GM23248 (cell line): ENCODE data around the gene IDH3B. TPM values are rescaled to one million over a fixed set of nuclear protein-coding genes. Genes with fewer than 3 reads are reported as not detected.

Experiments used
- DNase-seq: peaks from one replicate; pipeline ENCODE4 v3.0.0-alpha.2; 2015
- H2AFZ ChIP-seq: fragments of 200-600 bp; sonication (generic); 2 replicates; pipeline ENCODE4 v1.6.1; 2016; ENCODE audit warnings: antibody characterized with exemption
- H3F3A ChIP-seq: fragments of 200-600 bp; sonication (generic); 2 replicates; pipeline ENCODE4 v1.6.1; 2016; ENCODE audit warnings: mild to moderate bottlenecking, antibody characterized with exemption, mixed run types; ENCODE audit not compliant: insufficient read depth
- H3K27ac ChIP-seq: fragments of 200-600 bp; sonication (generic); 2 replicates; pipeline ENCODE4 v1.5.1; 2016; ENCODE audit warnings: mild to moderate bottlenecking
- H3K27me3 ChIP-seq: fragments of 200-600 bp; sonication (generic); replicated peaks from 2 replicates; pipeline ENCODE4 v1.6.1; 2016; ENCODE audit warnings: mild to moderate bottlenecking; ENCODE audit not compliant: insufficient read depth
- H3K36me3 ChIP-seq: fragments of 200-600 bp; sonication (generic); 2 replicates; pipeline ENCODE4 v1.6.1; 2016; ENCODE audit warnings: low read depth, mild to moderate bottlenecking
- H3K4me1 ChIP-seq: fragments of 200-600 bp; sonication (generic); 2 replicates; pipeline ENCODE4 v1.6.1; 2016; ENCODE audit warnings: mild to moderate bottlenecking; ENCODE audit not compliant: insufficient read depth
- H3K4me2 ChIP-seq: fragments of 200-600 bp; sonication (generic); one replicate; pipeline ENCODE4 v1.6.1; 2016; ENCODE audit warnings: mild to moderate bottlenecking; ENCODE audit not compliant: unreplicated experiment
- H3K4me3 ChIP-seq: fragments of 200-600 bp; sonication (generic); 2 replicates; pipeline ENCODE4 v1.5.1; 2016; ENCODE audit warnings: mild to moderate bottlenecking
- H3K79me2 ChIP-seq: fragments of 200-600 bp; sonication (generic); 2 replicates; pipeline ENCODE4 v1.6.1; 2016; ENCODE audit warnings: mild to moderate bottlenecking; ENCODE audit not compliant: insufficient read depth
- H3K9ac ChIP-seq: fragments of 200-600 bp; sonication (generic); 2 replicates; pipeline ENCODE4 v1.6.1; 2016; ENCODE audit warnings: mild to moderate bottlenecking
- H3K9me2 ChIP-seq: fragments of 200-600 bp; sonication (generic); 2 replicates; pipeline ENCODE4 v1.6.1; 2016; ENCODE audit warnings: mixed run types, mild to moderate bottlenecking, moderate library complexity; ENCODE audit not compliant: insufficient read depth
- H3K9me3 ChIP-seq: fragments of 200-600 bp; sonication (generic); one replicate; pipeline ENCODE4 v1.6.1; 2017; ENCODE audit warnings: low read depth
- H4K20me1 ChIP-seq: fragments of 200-600 bp; sonication (generic); 2 replicates; pipeline ENCODE4 v1.6.0; 2016; ENCODE audit not compliant: insufficient read depth
- EZH2 ChIP-seq: fragments of 200-600 bp; sonication (generic); IDR thresholded peaks from 2 replicates; pipeline ENCODE4 v1.6.1; 2018; ENCODE audit warnings: antibody characterized with exemption, mild to moderate bottlenecking; ENCODE audit not compliant: insufficient read depth, poor library complexity, severe bottlenecking
- EZH2phosphoT487 ChIP-seq: fragments of 200-600 bp; sonication (generic); IDR thresholded peaks from 2 replicates; pipeline ENCODE4 v1.6.1; 2018; ENCODE audit warnings: antibody characterized with exemption, moderate library complexity, mild to moderate bottlenecking, low read depth; ENCODE audit not compliant: insufficient read depth
- WGBS, 2 experiments: methylation state at CpG; one replicate each; pipeline ENCODE4 v1.1.6; 2015 to 2017; ENCODE audit warnings: low lambda C conversion rate in 2 of 2, low coverage in 1 of 2; ENCODE audit errors: missing lambda C conversion rate in 2 of 2; 5-methylcytosine and 5-hydroxymethylcytosine counted together
- in situ Hi-C: fragments of 300-500 bp; cut with MboI; formaldehyde crosslinking; loops from 2 replicates; pipeline ENCODE4 v1.15.0; 2020
- polyA plus RNA-seq: library from polyadenylated mRNA; unstranded; fragments of >200 nt; fragmentation: Nextera tagmentation; extraction: Ambion mirVana; gene quantifications from 2 replicates; pipeline ENCODE4 v1.2.1, GENCODE V29; 2016
- total RNA-seq: library from RNA; depleted of rRNA; stranded (reverse); fragments of >200 nt; shearing (Covaris generic); gene quantifications from 2 replicates; pipeline ENCODE4 v1.2.3, GENCODE V29; 2014

The IDH3B gene
- total and polyA plus RNA-seq, 2 experiments from 2014 or later: 76.3 to 79.5 TPM

DNA sequence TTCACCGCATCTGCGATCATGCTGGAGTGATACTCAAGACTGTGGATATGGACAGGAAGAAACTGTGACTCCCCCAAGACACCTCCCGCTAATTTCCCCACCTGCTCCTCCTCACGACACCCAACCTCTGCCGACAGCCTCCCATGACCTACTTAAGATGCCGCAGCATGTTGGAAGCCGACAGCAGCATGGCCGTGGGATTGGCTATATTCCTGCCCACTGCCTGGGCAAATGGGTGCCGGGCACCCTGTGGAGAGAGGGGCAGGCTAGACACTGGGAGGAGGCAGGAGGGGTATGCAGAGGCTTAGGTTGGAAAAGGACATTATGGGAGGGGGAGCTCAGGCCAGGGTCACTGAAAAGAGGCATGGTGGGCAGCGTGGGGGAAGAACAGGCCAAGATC lies 4.5 kb downstream of the IDH3B start:
- H3K4me3 ChIP-seq: no peak overlapping the region
- H3K4me2 ChIP-seq: no peak overlapping the region
- TF ChIP-seq EZH2 (no peak), EZH2phosphoT487 (no peak)
- no peaks in the 10 kb centered on the region for H3K9me2 ChIP-seq
- peaks cover 54% of the 10 kb centered on the region for H3K79me2 ChIP-seq
- in situ Hi-C loops: no loop called here
- peaks cover 39% of the 10 kb centered on the region for H3K36me3 ChIP-seq
- no peak overlapping the region for H2AFZ ChIP-seq
- no peaks in the 10 kb centered on the region for H4K20me1 ChIP-seq
- peaks cover 50% of the 10 kb centered on the region for H3F3A ChIP-seq
- no peak for DNase-seq
- no peak overlapping the region for H3K27ac ChIP-seq
- no peaks in the 10 kb centered on the region for H3K9me3 ChIP-seq
- H3K27me3 ChIP-seq: no peaks in the 10 kb centered on the region
- peaks cover 6% of the 10 kb centered on the region for H3K4me1 ChIP-seq
- no peak overlapping the region for H3K9ac ChIP-seq
- 92 to 94% methylated on average over 10 of the region's 10 CpGs for WGBS, 2 experiments

DNA sequence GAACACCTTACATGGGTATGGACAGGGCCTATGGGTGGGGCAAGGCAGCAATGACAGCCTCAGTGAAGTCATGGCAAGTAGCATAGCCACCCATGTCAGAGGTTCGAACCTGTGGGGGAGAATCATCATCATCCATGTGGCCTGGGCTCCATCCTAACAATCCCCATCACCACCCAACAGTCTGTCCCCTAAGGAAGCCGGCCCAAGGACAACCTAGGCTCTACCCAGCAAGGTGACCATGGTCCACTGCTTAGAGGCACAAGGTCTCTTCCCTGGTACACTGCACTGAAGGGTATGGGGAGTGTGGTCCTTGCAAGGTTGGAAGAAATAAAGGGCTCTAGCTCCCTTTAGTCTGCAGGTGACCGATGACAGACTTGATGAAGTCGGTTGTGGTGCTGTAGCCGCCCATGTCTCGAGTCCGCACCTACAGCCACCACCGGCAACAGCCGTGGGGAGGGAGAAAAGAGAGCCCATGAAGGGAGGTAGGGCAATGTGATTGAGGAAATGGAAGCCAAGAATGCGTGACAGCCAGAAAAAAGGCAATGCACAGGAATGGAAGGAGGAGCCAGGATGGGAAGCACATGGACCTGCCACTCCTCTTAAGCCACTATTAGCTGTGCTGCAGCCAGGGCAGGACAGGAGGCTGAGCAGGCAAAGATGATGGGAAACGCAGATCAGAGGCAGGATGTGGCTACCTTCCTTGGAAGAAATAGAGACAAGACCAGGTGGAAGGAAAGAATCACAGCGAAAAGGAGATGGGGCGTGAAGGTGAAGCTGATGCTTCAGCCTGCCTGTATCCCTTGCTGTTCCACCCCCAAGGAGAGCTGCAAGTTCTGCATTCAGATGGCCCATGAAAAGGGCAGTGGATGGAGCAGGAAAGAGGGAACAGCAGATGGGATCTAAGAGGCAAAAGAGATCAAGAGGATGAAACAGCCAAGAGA lies 5.3 kb downstream of the IDH3B start:
- no peak overlapping the region for H3K27ac ChIP-seq
- TF ChIP-seq EZH2phosphoT487: no peak
- no peak overlapping the region for H2AFZ ChIP-seq
- in situ Hi-C loops: no loop called here
- peaks cover 60% of the 10 kb centered on the region for H3K79me2 ChIP-seq
- H3K27me3 ChIP-seq: no peaks in the 10 kb centered on the region
- no peaks in the 10 kb centered on the region for H3K9me3 ChIP-seq
- no peak overlapping the region for H3K9ac ChIP-seq
- H4K20me1 ChIP-seq: no peaks in the 10 kb centered on the region
- H3K36me3 ChIP-seq: peaks cover 46% of the 10 kb centered on the region
- H3K4me2 ChIP-seq: no peak overlapping the region
- H3K9me2 ChIP-seq: no peaks in the 10 kb centered on the region
- DNase-seq: no peak
- WGBS, 2 experiments: 71 to 78% methylated on average over 13 of the region's 13 CpGs
- H3K4me1 ChIP-seq: peaks cover 6% of the 10 kb centered on the region; the same call in 1 of the 2 replicates
- H3K4me3 ChIP-seq: no peak overlapping the region
- H3F3A ChIP-seq: peaks cover 56% of the 10 kb centered on the region

DNA sequence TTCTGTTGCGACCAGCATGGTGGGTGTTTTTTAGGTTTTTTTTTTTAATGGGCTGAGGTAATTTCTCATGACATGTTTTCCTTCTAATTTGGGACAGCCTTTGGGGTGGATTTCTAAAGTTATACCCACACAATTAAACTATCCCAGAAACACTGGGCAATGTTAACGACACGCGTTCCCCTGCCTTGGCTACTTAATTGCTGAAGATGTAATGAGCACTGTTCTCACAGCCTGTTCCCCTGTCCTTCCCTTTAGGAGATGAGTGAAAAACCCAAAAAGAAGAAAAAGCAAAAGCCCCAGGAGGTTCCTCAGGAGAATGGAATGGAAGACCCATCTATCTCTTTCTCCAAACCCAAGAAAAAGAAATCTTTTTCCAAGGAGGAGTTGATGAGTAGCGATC lies 6.3 kb downstream of the IDH3B start:
- no peak overlapping the region for H3K9ac ChIP-seq
- 76 to 79% methylated on average over 5 of the region's 5 CpGs for WGBS, 2 experiments
- H3K79me2 ChIP-seq: peaks cover 60% of the 10 kb centered on the region
- peaks cover 56% of the 10 kb centered on the region for H3F3A ChIP-seq
- TF ChIP-seq EZH2: no peak
- no peak for TF ChIP-seq EZH2phosphoT487
- H3K4me1 ChIP-seq: no peaks in the 10 kb centered on the region
- no peak overlapping the region for H3K4me2 ChIP-seq
- H2AFZ ChIP-seq: no peak overlapping the region
- no peak overlapping the region for H3K27ac ChIP-seq
- no peaks in the 10 kb centered on the region for H3K9me3 ChIP-seq
- H3K4me3 ChIP-seq: no peak overlapping the region
- H3K36me3 ChIP-seq: peaks cover 46% of the 10 kb centered on the region
- no peaks in the 10 kb centered on the region for H3K9me2 ChIP-seq
- H3K27me3 ChIP-seq: no peaks in the 10 kb centered on the region
- in situ Hi-C loops: no loop called here
- no peaks in the 10 kb centered on the region for H4K20me1 ChIP-seq
- no peak for DNase-seq

DNA sequence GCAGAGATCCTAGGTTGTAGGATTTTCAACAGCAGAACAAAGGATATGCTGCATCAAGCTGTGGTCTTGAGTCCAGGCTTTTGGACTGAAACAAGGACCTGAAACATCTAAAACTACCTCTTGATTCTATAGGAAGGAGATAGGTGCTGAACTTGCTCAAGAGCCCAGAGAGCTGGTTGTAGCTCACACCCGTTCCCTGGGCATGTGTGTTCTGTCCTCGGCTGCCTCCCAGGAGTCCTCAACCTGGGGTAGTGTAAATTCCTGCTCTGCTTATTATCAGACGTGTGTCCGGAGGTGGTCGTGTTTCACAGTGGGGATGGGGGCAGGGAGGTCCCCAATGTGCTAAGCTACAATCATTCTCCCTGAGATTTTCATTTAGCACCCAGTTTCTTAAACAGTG lies 6.8 kb downstream of the IDH3B start:
- H3F3A ChIP-seq: peaks cover 56% of the 10 kb centered on the region
- no peaks in the 10 kb centered on the region for H4K20me1 ChIP-seq
- no peak overlapping the region for H2AFZ ChIP-seq
- H3K9me2 ChIP-seq: no peaks in the 10 kb centered on the region
- WGBS, 2 experiments: 82 to 86% methylated on average over 5 of the region's 5 CpGs
- no peaks in the 10 kb centered on the region for H3K27me3 ChIP-seq
- H3K9me3 ChIP-seq: no peaks in the 10 kb centered on the region
- H3K36me3 ChIP-seq: peaks cover 46% of the 10 kb centered on the region
- TF ChIP-seq EZH2phosphoT487 (no peak), EZH2 (no peak)
- H3K4me1 ChIP-seq: no peaks in the 10 kb centered on the region
- H3K27ac ChIP-seq: no peak overlapping the region
- no peak overlapping the region for H3K4me2 ChIP-seq
- H3K79me2 ChIP-seq: peaks cover 58% of the 10 kb centered on the region
- no peak for DNase-seq
- in situ Hi-C loops: no loop called here
- H3K4me3 ChIP-seq: no peak overlapping the region
- H3K9ac ChIP-seq: no peak overlapping the region
